Ramos (cell line): ENCODE results near the gene SPOCK2.

ENCODE experiments used
- in situ Hi-C: fragments of 300-500 bp; cut with MboI; formaldehyde crosslinking; loops from one replicate; pipeline ENCODE4 v1.14.3; 2022; ENCODE audit warnings: low sequenced_read_pairs; ENCODE audit not compliant: unreplicated experiment

Gene SPOCK2

GRCh38 chr10:72059843-72060822, 28.2 kb downstream of the SPOCK2 start:
- in situ Hi-C loops, result no loop called here

- in situ Hi-C loops, result no loop called here
These were observed 29.1 kb downstream of the SPOCK2 start for GRCh38 chr10:72058989-72059842.

GRCh38 chr10:72058347-72058898, 29.9 kb downstream of the SPOCK2 start:
- in situ Hi-C loops, result no loop called here

GRCh38 chr10:72056932-72057751, 31.2 kb downstream of the SPOCK2 start:
- in situ Hi-C loops, result no loop called here

- in situ Hi-C loops, result no loop called here
These were observed 32.2 kb downstream of the SPOCK2 start for GRCh38 chr10:72056113-72056512.

GRCh38 chr10:72053690-72054089, 34.7 kb downstream of the SPOCK2 start:
- in situ Hi-C loops, result no loop called here

GRCh38 chr10:72050873-72051272, 37.5 kb downstream of the SPOCK2 start:
- in situ Hi-C loops, result no loop called here

GRCh38 chr10:72049969-72050781, 38.2 kb downstream of the SPOCK2 start:
- in situ Hi-C loops, result loop anchor here (5.0 kb wide), 1 partner anchor 287 kb away; no protein-coding TSS in a partner anchor

- in situ Hi-C loops, result loop anchor here (5.0 kb wide), 1 partner anchor 288 kb away; no protein-coding TSS in a partner anchor
These were observed 38.9 kb downstream of the SPOCK2 start for GRCh38 chr10:72049472-72049871.

- in situ Hi-C loops, result loop anchor here (5.0 kb wide), 1 partner anchor 289 kb away; no protein-coding TSS in a partner anchor
These were observed 39.8 kb downstream of the SPOCK2 start for GRCh38 chr10:72048450-72049124.

GRCh38 chr10:72045586-72045985, 42.8 kb downstream of the SPOCK2 start:
- in situ Hi-C loops, result loop anchor here (5.0 kb wide), 1 partner anchor 292 kb away; no protein-coding TSS in a partner anchor

GRCh38 chr10:72044417-72045041, 43.8 kb downstream of the SPOCK2 start:
- in situ Hi-C loops, result loop anchor here (5.0 kb wide), 1 partner anchor 293 kb away; no protein-coding TSS in a partner anchor

- in situ Hi-C loops, result no loop called here
These were observed 45.1 kb downstream of the SPOCK2 start for GRCh38 chr10:72043016-72043834.

- in situ Hi-C loops, result no loop called here
These were observed 46.9 kb downstream of the SPOCK2 start for GRCh38 chr10:72041491-72041890.

GRCh38 chr10:72039377-72039776, 49.0 kb downstream of the SPOCK2 start:
- in situ Hi-C loops, result no loop called here

- in situ Hi-C loops, result no loop called here
These were observed 49.8 kb downstream of the SPOCK2 start for GRCh38 chr10:72038458-72039001.

GRCh38 chr10:72037811-72038210, 50.5 kb downstream of the SPOCK2 start:
- in situ Hi-C loops, result no loop called here
